Kidney (tissue), 14 donors: ENCODE data around the gene STAP2. TPM values are rescaled to one million over a fixed set of nuclear protein-coding genes. Genes with fewer than 3 reads are reported as not detected.

Experiments used
- DNase-seq, 5 donors: peaks; one replicate each; pipeline ENCODE4 v3.0.0-alpha.2; 2013 to 2020
- FAIRE-seq: peaks from 2 replicates; lab custom pipeline; 2012; peaks lifted over from hg19 to GRCh38; lab: Jason Lieb, UNC
- H3K27ac ChIP-seq, 2 donors: one replicate each; pipeline ENCODE4 v1.7.0; 2013; ENCODE audit warnings: low read depth in 2 of 2, low read length in 2 of 2, inconsistent platforms in 1 of 2
- H3K27me3 ChIP-seq: one replicate; pipeline ENCODE4 v1.7.1; 2013; ENCODE audit warnings: low read length, inconsistent platforms; ENCODE audit not compliant: control insufficient read depth, insufficient read depth
- H3K36me3 ChIP-seq, 3 donors: one replicate each; pipeline versions ENCODE4 v1.7.0 to v1.7.1; 2013; ENCODE audit warnings: low read length in 3 of 3, control low read depth in 1 of 3, inconsistent platforms in 1 of 3; ENCODE audit not compliant: insufficient read depth in 3 of 3, control insufficient read depth in 2 of 3
- H3K4me1 ChIP-seq, 3 donors: one replicate each; pipeline versions ENCODE4 v1.7.0 to v1.7.1; 2013; ENCODE audit warnings: low read length in 3 of 3, inconsistent platforms in 1 of 3, low read depth in 1 of 3; ENCODE audit not compliant: control insufficient read depth in 2 of 3, insufficient read depth in 2 of 3
- H3K4me3 ChIP-seq, 3 donors: one replicate each; pipeline versions ENCODE4 v1.7.0 to v1.8.1; 2013; ENCODE audit warnings: low read length in 3 of 3, control low read depth in 1 of 3, inconsistent platforms in 1 of 3
- H3K9ac ChIP-seq, 3 donors: one replicate each; pipeline versions ENCODE4 v1.7.0 to v1.7.1; 2013; ENCODE audit warnings: low read length in 3 of 3, control low read depth in 1 of 3, inconsistent platforms in 1 of 3
- H3K9me3 ChIP-seq, 3 donors: one replicate each; pipeline versions ENCODE4 v1.7.0 to v1.7.1; 2013; ENCODE audit warnings: low read length in 3 of 3, control low read depth in 1 of 3, inconsistent platforms in 1 of 3; ENCODE audit not compliant: control insufficient read depth in 2 of 3, insufficient read depth in 1 of 3
- intact Hi-C: fragments of 100-400 bp; cut with DNase I; formaldehyde crosslinking; loops from one replicate; pipeline ENCODE4 v1.11.1; 2022
- polyA plus RNA-seq: library from polyadenylated mRNA; stranded (reverse); fragments of 350-450 nt; fragmentation: Illumina TruSeq; extraction: RNeasy Lipid Tissue Mini Kit (QIAGEN cat#74804); gene quantifications from one replicate; pipeline ENCODE4 v1.2.3, GENCODE V29; 2014; ENCODE audit warnings: low read depth, low replicate concordance; ENCODE audit not compliant: insufficient read depth
- total RNA-seq: library from RNA; stranded (reverse); fragmentation: NEBNext Ultra II Directional; extraction: Animal tissue kit (Norgen Biotek cat#: 25700); gene quantifications from one replicate; pipeline ENCODE4 v1.2.1, GENCODE V29; 2021
- TF ChIP-seq, protein P1 (sequence below): IDR thresholded peaks from 3 replicates; pipeline ENCODE4 v1.5.1; 2012; ENCODE audit warnings: mild to moderate bottlenecking, moderate library complexity, borderline replicate concordance; ENCODE audit not compliant: insufficient read depth; ENCODE audit errors: extremely low read depth
- donor health status: control.
- donor health status: control.
- donor health status: control.
- donor health status: control.
- donor health status: control.
- donor health status: DM: yes; HTN: yes; CAD: no.
- donor health status: Normal renal cell carcinoma (clear cell type).

The STAP2 gene
- total and polyA plus RNA-seq, 2 donors from 2014 or later: 32.3 to 61.5 TPM

DNA sequence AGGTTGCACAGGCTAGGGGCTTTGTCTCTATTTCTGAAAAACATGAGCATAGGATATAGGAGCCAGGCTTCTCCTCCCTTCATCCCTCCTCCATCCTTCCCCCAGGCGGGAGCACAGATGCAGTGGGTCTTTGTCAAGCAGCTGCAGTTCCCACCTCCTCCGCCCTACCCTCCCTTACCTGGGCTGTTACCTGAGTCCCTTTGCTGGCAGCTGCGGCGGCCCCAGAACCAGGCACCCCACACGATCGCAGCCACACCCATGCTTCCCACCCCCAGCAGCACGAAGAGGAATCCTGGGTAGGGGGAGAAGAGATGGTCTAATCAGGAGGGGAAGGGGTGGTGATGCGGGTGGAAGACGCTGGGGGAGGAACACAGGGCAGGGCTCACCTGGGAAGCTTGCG lies 44.2 kb downstream of the STAP2 start:
- DNase-seq (no peak), FAIRE-seq (no peak)
- H3K36me3 ChIP-seq: no peaks in the 10 kb centered on the region
- intact Hi-C loops: no loop called here
- TF ChIP-seq, protein P1, sequence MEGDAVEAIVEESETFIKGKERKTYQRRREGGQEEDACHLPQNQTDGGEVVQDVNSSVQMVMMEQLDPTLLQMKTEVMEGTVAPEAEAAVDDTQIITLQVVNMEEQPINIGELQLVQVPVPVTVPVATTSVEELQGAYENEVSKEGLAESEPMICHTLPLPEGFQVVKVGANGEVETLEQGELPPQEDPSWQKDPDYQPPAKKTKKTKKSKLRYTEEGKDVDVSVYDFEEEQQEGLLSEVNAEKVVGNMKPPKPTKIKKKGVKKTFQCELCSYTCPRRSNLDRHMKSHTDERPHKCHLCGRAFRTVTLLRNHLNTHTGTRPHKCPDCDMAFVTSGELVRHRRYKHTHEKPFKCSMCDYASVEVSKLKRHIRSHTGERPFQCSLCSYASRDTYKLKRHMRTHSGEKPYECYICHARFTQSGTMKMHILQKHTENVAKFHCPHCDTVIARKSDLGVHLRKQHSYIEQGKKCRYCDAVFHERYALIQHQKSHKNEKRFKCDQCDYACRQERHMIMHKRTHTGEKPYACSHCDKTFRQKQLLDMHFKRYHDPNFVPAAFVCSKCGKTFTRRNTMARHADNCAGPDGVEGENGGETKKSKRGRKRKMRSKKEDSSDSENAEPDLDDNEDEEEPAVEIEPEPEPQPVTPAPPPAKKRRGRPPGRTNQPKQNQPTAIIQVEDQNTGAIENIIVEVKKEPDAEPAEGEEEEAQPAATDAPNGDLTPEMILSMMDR: no peak
- no peaks in the 10 kb centered on the region for H3K4me1 ChIP-seq
- H3K4me3 ChIP-seq: no peak overlapping the region
- no peaks in the 10 kb centered on the region for H3K27me3 ChIP-seq
- no peak overlapping the region for H3K9ac ChIP-seq
- H3K9me3 ChIP-seq: no peaks in the 10 kb centered on the region
- no peak overlapping the region for H3K27ac ChIP-seq

DNA sequence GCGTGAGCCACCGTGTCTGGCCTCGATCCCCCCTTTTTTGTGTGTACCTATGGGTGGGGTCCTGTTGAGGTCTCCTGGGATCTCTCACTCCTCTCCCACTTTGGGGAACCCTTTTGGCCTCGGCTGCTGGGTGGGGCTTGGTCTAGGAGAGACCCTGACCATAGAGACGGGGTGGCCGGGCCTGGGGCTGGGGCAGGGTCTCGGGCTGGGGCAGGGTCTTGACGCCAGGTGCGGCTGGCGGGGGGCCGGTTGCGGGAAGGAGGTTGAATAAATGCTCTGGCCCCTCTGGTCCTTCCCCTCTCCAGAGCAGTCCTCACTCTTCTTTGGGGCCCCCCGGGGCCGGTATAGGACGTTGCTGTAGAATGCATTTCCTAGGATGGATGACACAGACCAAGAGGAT lies 46.1 kb downstream of the STAP2 start:
- no peak overlapping the region for H3K9ac ChIP-seq
- TF ChIP-seq, protein P1: no peak
- H3K27ac ChIP-seq: no peak overlapping the region
- no peaks in the 10 kb centered on the region for H3K36me3 ChIP-seq
- H3K4me3 ChIP-seq: no peak overlapping the region
- no peak for FAIRE-seq
- H3K9me3 ChIP-seq: no peaks in the 10 kb centered on the region
- peak in 1 of 5 donors; percentile 76 for DNase-seq
- intact Hi-C loops: no loop called here
- H3K27me3 ChIP-seq: no peaks in the 10 kb centered on the region
- H3K4me1 ChIP-seq: no peaks in the 10 kb centered on the region

DNA sequence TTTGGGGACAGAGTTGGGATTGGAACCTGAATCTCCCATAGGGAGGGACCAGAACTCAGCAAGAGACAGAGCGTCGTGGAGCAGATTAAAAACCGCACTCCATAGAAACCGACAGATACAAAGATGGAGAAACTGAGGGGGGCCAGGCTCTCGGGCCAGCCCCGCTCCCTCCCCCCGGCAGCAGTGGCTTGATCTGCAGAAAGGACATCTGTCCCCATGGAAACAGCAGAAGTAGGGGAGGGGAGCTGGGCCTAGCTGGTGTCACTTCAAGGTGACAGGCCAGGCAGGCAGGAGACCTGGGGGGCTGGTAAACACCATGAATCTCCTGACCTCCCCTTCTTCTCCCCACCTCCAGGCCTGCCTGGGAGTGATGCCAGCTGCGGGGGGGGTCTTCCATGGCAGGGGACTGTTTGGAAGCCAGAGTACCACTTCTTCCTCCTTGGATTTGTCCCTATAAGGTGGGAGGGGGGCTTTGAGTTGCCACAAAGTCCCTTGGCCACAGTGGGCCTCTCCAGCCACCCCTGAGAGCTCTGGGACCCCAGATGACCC lies 47.4 kb downstream of the STAP2 start:
- TF ChIP-seq, protein P1: no peak
- Histone ChIP-seq H3K4me3 (no peak overlapping the region), H3K36me3 (no peaks in the 10 kb centered on the region), H3K4me1 (no peaks in the 10 kb centered on the region), H3K9ac (no peak overlapping the region), H3K27ac (no peak overlapping the region), H3K9me3 (no peaks in the 10 kb centered on the region), H3K27me3 (no peaks in the 10 kb centered on the region)
- no peak for DNase-seq
- intact Hi-C loops: no loop called here
- FAIRE-seq: no peak
